Adipocyte (in vitro differentiated cells): ENCODE results near the gene ADAMTS10.

Source experiments
- DNase-seq: peaks from one replicate; pipeline ENCODE4 v3.0.0-alpha.2; 2015; ENCODE audit warnings: low read depth
- H3K27me3 ChIP-seq: replicated peaks from 2 replicates; pipeline ENCODE4 v1.7.0; 2013; ENCODE audit warnings: mild to moderate bottlenecking, low read length, moderate library complexity; ENCODE audit not compliant: control insufficient read depth, insufficient read depth
- H3K36me3 ChIP-seq: 2 replicates; pipeline ENCODE4 v1.7.0; 2013; ENCODE audit warnings: low read length, mild to moderate bottlenecking, moderate library complexity; ENCODE audit not compliant: control insufficient read depth, insufficient read depth, severe bottlenecking
- H3K4me1 ChIP-seq: 2 replicates; pipeline ENCODE4 v1.7.0; 2013; ENCODE audit warnings: mild to moderate bottlenecking, low read length, moderate library complexity; ENCODE audit not compliant: control insufficient read depth, insufficient read depth
- H3K4me3 ChIP-seq: 2 replicates; pipeline ENCODE4 v1.7.0; 2013; ENCODE audit warnings: mild to moderate bottlenecking, low read length, moderate library complexity
- H3K9ac ChIP-seq: 2 replicates; pipeline ENCODE4 v1.7.0; 2013; ENCODE audit warnings: mild to moderate bottlenecking, low read length, moderate library complexity
- H3K9me3 ChIP-seq: 2 replicates; pipeline ENCODE4 v1.7.0; 2013; ENCODE audit warnings: mild to moderate bottlenecking, low read length, moderate library complexity; ENCODE audit not compliant: control insufficient read depth

ADAMTS10 gene

GRCh38 chr19:8550070-8550469 lies 60.4 kb downstream of the ADAMTS10 start:
- H3K9me3 ChIP-seq: no peaks in the 10 kb centered on the region
- H3K4me1 ChIP-seq: no peaks in the 10 kb centered on the region
- no peaks in the 10 kb centered on the region for H3K36me3 ChIP-seq
- no peaks in the 10 kb centered on the region for H3K27me3 ChIP-seq
- no peak overlapping the region for H3K4me3 ChIP-seq
- no peak for DNase-seq
- no peak overlapping the region for H3K9ac ChIP-seq

GRCh38 chr19:8545743-8546142 lies 64.8 kb downstream of the ADAMTS10 start:
- H3K9me3 ChIP-seq: no peaks in the 10 kb centered on the region
- no peaks in the 10 kb centered on the region for H3K27me3 ChIP-seq
- peaks cover 2% of the 10 kb centered on the region for H3K4me1 ChIP-seq
- no peaks in the 10 kb centered on the region for H3K36me3 ChIP-seq
- DNase-seq: no peak
- no peak overlapping the region for H3K4me3 ChIP-seq
- H3K9ac ChIP-seq: no peak overlapping the region

GRCh38 chr19:8544168-8544567 lies 66.3 kb downstream of the ADAMTS10 start:
- no peaks in the 10 kb centered on the region for H3K9me3 ChIP-seq
- no peak for DNase-seq
- peaks cover 5% of the 10 kb centered on the region for H3K4me1 ChIP-seq
- no peaks in the 10 kb centered on the region for H3K36me3 ChIP-seq
- H3K27me3 ChIP-seq: no peaks in the 10 kb centered on the region
- H3K4me3 ChIP-seq: no peak overlapping the region
- H3K9ac ChIP-seq: no peak overlapping the region

- Histone ChIP-seq H3K27me3 (no peaks in the 10 kb centered on the region), H3K9me3 (no peaks in the 10 kb centered on the region), H3K4me1 (peaks cover 5% of the 10 kb centered on the region), H3K36me3 (no peaks in the 10 kb centered on the region), H3K4me3 (no peak overlapping the region), H3K9ac (no peak overlapping the region)
- no peak for DNase-seq
Observed at GRCh38 chr19:8539621-8540149, 70.8 kb downstream of the ADAMTS10 start.

- Histone ChIP-seq H3K36me3 (no peaks in the 10 kb centered on the region), H3K9me3 (no peaks in the 10 kb centered on the region)
Observed at GRCh38 chr19:8537099-8537498, 73.4 kb downstream of the ADAMTS10 start.

GRCh38 chr19:8536282-8536681 lies 74.2 kb downstream of the ADAMTS10 start:
- DNase-seq: no peak
- Histone ChIP-seq H3K4me3 (no peak overlapping the region), H3K9ac (no peak overlapping the region), H3K4me1 (peaks cover 5% of the 10 kb centered on the region), H3K9me3 (no peaks in the 10 kb centered on the region), H3K27me3 (no peaks in the 10 kb centered on the region), H3K36me3 (no peaks in the 10 kb centered on the region)

More at GRCh38 chr19:8537099-8537498, 73.4 kb downstream of the ADAMTS10 start:
- Histone ChIP-seq H3K27me3 (no peaks in the 10 kb centered on the region), H3K9ac (no peak overlapping the region), H3K4me1 (peaks cover 5% of the 10 kb centered on the region), H3K4me3 (no peak overlapping the region)
- DNase-seq: no peak

GRCh38 chr19:8532225-8532624 lies 78.3 kb downstream of the ADAMTS10 start:
- DNase-seq: no peak
- Histone ChIP-seq H3K4me3 (no peak overlapping the region), H3K9me3 (no peaks in the 10 kb centered on the region), H3K9ac (no peak overlapping the region), H3K36me3 (no peaks in the 10 kb centered on the region), H3K4me1 (no peaks in the 10 kb centered on the region), H3K27me3 (no peaks in the 10 kb centered on the region)

GRCh38 chr19:8531470-8531869 lies 79.0 kb downstream of the ADAMTS10 start:
- H3K36me3 ChIP-seq: no peaks in the 10 kb centered on the region

More at GRCh38 chr19:8531470-8531869, 79.0 kb downstream of the ADAMTS10 start:
- H3K9ac ChIP-seq: no peak overlapping the region
- H3K4me3 ChIP-seq: no peak overlapping the region
- DNase-seq: no peak
- peaks cover 4% of the 10 kb centered on the region for H3K4me1 ChIP-seq
- H3K9me3 ChIP-seq: no peaks in the 10 kb centered on the region
- no peaks in the 10 kb centered on the region for H3K27me3 ChIP-seq
